Measurements from ENCODE around the gene DDTL.
"Not testable (repeated sequence)": the region's sequence is repeated elsewhere in the genome, so short reads cannot be mapped to it uniquely, and the experiment has no call there.

The DDTL gene

DNA sequence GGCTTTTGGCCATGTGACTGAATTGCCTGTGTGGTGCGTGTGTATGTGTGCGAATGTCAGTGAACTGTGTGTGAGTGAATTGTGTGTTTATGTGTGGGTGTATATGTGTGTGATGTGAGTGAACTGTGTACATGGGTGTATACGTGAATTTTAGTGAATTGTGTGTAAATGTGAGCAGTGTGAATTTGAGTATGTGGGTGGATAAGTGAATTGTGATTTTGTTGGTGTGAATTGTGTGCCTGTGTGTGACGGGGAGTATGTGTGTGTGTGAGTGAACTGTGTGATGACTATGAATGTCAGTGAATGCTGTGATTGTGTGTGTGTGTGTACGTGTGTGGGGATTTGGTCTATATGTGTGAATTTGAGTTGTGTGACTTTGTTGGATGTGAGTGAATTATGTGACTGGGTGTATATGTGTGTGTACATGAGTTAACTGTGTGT is 3.5 kb downstream of the DDTL start:
- DNase-seq (ENCODE audit: low spot score): no peak

GRCh38 chr22:23970816-23971486 is 4.3 kb downstream of the DDTL start:
- peak; percentile 1 for DNase-seq (ENCODE audit: low spot score)

DNA sequence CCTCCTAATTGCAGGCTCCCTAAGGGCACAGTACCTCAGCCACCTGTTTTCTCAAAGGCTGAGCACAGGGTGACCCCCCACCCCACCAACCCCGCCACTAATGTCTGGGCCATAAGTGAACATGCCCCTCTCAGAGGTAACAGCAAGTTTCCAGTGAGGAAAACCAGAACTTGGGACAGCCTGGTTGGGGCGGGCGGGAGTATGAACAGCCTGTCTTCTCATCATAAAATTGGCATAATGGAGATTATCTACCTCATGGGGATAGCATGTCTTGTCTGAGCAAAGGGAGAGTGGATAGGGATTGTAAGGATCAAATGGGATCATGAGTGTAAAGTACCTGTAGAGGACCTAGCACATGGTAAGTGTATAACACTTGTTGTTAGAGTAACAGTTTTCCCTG is 5.2 kb downstream of the DDTL start:
- peak; percentile 0 for DNase-seq (ENCODE audit: low spot score)

GRCh38 chr22:23974345-23974744 is 7.7 kb downstream of the DDTL start, which contains the start of gene DDT:
DDT (minus strand) TSS chr22:23974441; CDS start chr22:23974414, 27 bp downstream.
- not testable (repeated sequence) for DNase-seq (ENCODE audit: low spot score)

- not testable (repeated sequence) for DNase-seq (ENCODE audit: low spot score)
Observed at GRCh38 chr22:23974836-23975352, 8.2 kb downstream of the DDTL start.

DNA sequence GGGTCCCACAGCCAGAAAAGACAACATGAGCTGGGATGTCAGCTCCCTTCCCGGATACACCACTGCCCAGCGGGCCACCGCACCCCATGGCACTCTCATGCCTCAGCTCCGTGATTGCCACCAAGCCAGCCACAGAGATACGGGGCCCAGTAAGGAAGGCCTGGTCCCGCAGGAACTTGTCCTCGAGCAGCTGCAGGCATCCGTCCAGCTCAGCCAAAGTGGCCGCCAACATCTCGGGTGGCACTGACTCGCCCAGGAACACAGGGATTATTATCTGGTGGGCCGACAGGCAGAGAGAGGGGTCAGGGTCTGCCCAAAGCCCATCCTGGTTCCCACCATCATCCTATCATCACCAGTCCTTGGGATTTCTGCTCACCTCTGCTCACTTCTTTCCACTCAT is 10.6 kb downstream of the DDTL start:
- DNase-seq (ENCODE audit: low spot score): not testable (repeated sequence)

GRCh38 chr22:23979557-23980240 is 13.0 kb downstream of the DDTL start, which contains the start of gene GSTT2:
GSTT2 (plus strand) TSS chr22:23980134.
- not testable (repeated sequence) for DNase-seq (ENCODE audit: low spot score)

DNA sequence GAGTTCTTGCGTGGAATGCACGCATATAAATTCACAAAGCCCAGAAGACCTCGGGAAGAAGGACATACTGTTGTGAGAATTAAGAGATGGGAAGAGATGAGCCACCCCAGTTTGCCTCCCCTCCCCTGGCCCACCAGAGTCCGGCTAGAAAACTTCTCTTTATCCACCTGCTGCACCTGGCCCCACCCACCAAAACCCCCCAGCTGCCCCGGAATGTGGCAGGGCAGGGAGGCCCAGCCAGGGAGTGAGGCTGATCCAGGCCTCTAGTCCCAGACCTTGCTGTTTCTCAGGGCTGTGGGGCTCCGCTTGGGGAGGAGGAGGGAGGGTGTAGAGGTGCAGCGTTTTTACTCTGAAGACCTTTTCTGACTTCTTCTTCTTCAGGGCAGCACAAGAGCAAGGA is 13.9 kb downstream of the DDTL start:
- DNase-seq (ENCODE audit: low spot score): not testable (repeated sequence)

GRCh38 chr22:23984430-23984829 is 17.7 kb downstream of the DDTL start:
- DNase-seq (ENCODE audit: low spot score): peak; percentile 30

DNA sequence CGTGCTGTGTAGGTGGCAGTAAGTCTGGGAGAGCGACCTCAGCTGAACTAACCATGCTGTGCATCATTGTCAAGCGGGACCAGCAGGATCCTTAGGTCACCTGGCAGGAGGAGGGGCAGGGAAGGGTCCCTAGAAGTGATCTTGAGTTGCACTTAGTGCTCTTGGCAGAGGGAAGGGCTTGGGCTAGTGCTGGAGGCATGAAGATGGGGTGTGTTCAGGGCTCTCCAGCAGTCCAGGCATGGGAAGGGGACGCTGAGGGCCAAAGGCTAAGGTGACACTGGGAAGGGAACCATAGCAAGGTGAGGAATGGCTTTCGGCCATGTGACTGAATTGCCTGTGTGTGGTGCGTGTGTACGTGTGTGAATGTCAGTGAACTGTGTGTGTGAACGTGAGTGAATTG is 19.4 kb downstream of the DDTL start:
- not testable (repeated sequence) for DNase-seq (ENCODE audit: low spot score)

GRCh38 chr22:23986538-23987178 is 20.0 kb downstream of the DDTL start:
- DNase-seq (ENCODE audit: low spot score): not testable (repeated sequence)

- DNase-seq (ENCODE audit: low spot score): not testable (repeated sequence)
Observed at GRCh38 chr22:23989583-23990244, 23.0 kb downstream of the DDTL start.

- DNase-seq (ENCODE audit: low spot score): not testable (repeated sequence)
Observed at GRCh38 chr22:23993080-23993479, 26.4 kb downstream of the DDTL start.

GRCh38 chr22:23993581-23994177 is 27.0 kb downstream of the DDTL start:
- not testable (repeated sequence) for DNase-seq (ENCODE audit: low spot score)

DNA sequence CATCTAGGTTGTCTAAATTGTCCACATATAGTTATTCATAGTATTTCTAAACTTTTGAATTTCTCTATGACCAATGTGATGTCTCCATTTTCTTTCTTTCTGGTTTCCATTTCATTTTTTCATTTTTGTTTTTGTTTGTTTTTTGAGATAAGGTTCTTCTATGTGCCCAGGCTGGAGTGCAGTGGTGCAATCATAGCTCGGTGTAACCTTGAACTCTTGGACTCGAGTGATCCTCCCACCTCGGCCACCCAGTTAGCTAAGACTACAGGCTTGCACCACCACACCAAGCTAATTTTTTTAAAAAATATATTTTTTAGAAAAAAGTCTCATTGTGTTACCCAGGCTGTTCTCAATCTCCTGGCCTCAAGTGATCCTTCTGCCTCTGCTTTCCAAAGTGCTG is 30.4 kb downstream of the DDTL start:
- no peak for DNase-seq (ENCODE audit: low spot score)

DNA sequence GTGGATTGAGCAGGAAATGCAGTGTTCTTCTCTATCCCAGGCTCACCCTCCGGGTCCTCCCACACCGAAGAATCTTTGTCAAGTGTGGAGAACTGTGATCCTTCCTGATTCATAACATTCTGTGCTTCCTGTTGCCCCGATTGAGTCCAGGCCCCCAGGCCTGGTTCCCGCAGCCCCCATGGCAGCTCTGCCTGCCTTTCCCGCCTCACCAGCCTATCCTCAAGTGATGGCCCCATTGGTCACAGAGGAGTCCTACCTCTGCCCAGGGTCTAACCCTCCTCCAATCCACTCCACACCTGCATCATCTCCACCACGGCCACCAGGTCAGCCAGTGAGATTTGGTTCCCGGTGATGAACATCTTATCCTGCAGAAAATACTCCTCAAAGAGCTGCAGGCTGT is 33.1 kb downstream of the DDTL start:
- not testable (repeated sequence) for DNase-seq (ENCODE audit: low spot score)

DNA sequence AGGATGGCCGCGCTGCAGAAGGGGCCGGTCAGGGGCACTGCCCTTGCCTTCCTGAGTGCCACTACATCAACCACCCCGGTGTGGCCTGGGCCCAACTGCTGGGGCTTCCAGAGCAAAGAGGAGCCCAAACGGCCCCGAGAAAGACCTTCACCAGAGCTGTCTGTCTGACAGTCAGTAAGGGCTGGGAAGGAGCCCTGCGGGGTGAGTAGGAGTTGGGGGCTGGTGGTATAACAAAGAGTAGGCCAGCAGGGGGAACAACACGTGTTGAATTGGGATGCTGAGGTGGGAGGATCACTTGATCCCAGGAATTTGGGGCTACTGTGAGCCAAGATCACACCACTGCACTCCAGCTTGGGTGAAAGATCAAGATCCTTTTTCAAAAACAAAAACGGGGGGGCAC is 34.6 kb downstream of the DDTL start:
- DNase-seq (ENCODE audit: low spot score): peak; percentile 11

- DNase-seq (ENCODE audit: low spot score): no peak
Observed at GRCh38 chr22:24002272-24002671, 35.6 kb downstream of the DDTL start.

- DNase-seq (ENCODE audit: low spot score): no peak
Observed at GRCh38 chr22:24002851-24003250, 36.2 kb downstream of the DDTL start.

DNA sequence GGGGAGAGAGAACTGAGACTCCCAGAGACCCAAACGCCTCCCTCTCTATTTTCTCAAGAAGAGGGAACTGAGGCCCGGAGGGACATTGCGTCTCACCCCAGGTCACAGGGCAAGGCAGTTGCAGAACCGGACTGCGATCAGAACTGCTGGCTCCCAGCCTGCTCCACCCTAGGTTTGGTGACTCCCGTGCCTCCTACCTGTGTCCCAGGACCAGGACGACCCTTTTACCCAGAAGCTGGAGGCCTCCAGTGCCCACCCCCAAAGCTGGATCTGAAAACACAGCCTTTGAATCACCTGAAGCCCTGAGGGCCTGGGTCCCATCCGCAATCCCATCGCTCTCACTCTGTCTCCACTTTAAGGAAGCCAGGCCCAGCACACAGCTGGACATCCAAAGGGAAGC is 37.2 kb downstream of the DDTL start:
- DNase-seq (ENCODE audit: low spot score): peak; percentile 11

- peak; percentile 15 for DNase-seq (ENCODE audit: low spot score)
Observed at GRCh38 chr22:24005201-24005600, 38.5 kb downstream of the DDTL start, which contains the start of gene GSTT4. GSTT4 (minus strand) TSS chr22:24005453; CDS start chr22:24005356, 97 bp downstream.
